ENCODE results near the gene FAM107B. TPM values are rescaled to one million over a fixed set of nuclear protein-coding genes. Genes with fewer than 3 reads are reported as not detected.

Gene FAM107B
- total and polyA plus RNA-seq, 2 of the 8 experiments (the other 6 are each of a cell fraction or from before 2014, with no cell fraction given): 7.5 to 28.1 TPM

- H2AK5ac ChIP-seq (ENCODE audit: low read depth, low read length): no peak overlapping the region
- H2BK5ac ChIP-seq (ENCODE audit: low read depth, low read length): no peak overlapping the region
- no peaks in the 10 kb centered on the region for H3K36me3 ChIP-seq (ENCODE audit: control insufficient read depth in 2 of 4, insufficient read depth in 4 of 4, low read length in 3 of 4)
- no peak overlapping the region for H2BK15ac ChIP-seq (ENCODE audit: low read length)
- DNase-seq (ENCODE audit: low read depth in 1 of 2, low spot score in 2 of 2) (no peak), FAIRE-seq (no peak)
- no peak overlapping the region for H4K8ac ChIP-seq (ENCODE audit: extremely low read depth, insufficient read depth, low read length)
- no peak overlapping the region for H2BK12ac ChIP-seq (ENCODE audit: low read depth, low read length)
- H3K9ac ChIP-seq (replicated peaks in 1 of 4; ENCODE audit: extremely low read depth in 1 of 4, low read depth in 3 of 4, low read length in 3 of 4): no peak overlapping the region
- no peaks in the 10 kb centered on the region for H3K27me3 ChIP-seq (replicated peaks in 1 of 4; ENCODE audit: control insufficient read depth in 3 of 4, extremely low read depth in 1 of 4, insufficient read depth in 3 of 4, low read length in 3 of 4)
- no peak overlapping the region for H3K23ac ChIP-seq (ENCODE audit: insufficient read length)
- no peaks in the 10 kb centered on the region for H3K79me1 ChIP-seq (ENCODE audit: low read depth, low read length)
- H2BK120ac ChIP-seq (replicated peaks; ENCODE audit: low read depth, low read length): no peak overlapping the region
- H4K91ac ChIP-seq (replicated peaks; ENCODE audit: insufficient read length, low read length): no peak overlapping the region
- H3K79me2 ChIP-seq (ENCODE audit: control insufficient read depth in 1 of 2, insufficient read depth in 2 of 2, low read length in 2 of 2): no peaks in the 10 kb centered on the region
- H3K14ac ChIP-seq (ENCODE audit: insufficient read length): no peak overlapping the region
- no peaks in the 10 kb centered on the region; a peak in 1 of 4 replicates for H3K9me3 ChIP-seq (ENCODE audit: insufficient read depth in 2 of 2, low read depth in 1 of 2, low read length in 1 of 2)
- H3K4me2 ChIP-seq (ENCODE audit: insufficient read depth in 1 of 2, low read depth in 2 of 2, low read length in 2 of 2): no peak overlapping the region
- H3K4ac ChIP-seq (replicated peaks; ENCODE audit: insufficient read length, low read depth, low read length): no peak overlapping the region
- H4K20me1 ChIP-seq (replicated peaks in 1 of 2; ENCODE audit: control insufficient read depth in 1 of 2, insufficient read depth in 2 of 2, low read length in 2 of 2): no peaks in the 10 kb centered on the region
- CTCF ChIA-PET (ENCODE audit: partially characterized antibody): interaction anchor here (0.6 to 0.7 kb wide), 2 partner anchors 403 to 749 kb away, joined by 3 to 4 read pairs; no protein-coding TSS in a partner anchor
- H3K56ac ChIP-seq (replicated peaks; ENCODE audit: insufficient read length, low read depth, low read length): no peak overlapping the region
- H3K18ac ChIP-seq (ENCODE audit: extremely low read depth, low read length): no peak overlapping the region
- TF ChIP-seq YY1 (IDR thresholded peaks at IDR 0.05; ENCODE audit: low read depth, low read length) (no peak), NRF1 (IDR thresholded peaks at IDR 0.05; ENCODE audit: low read depth, low read length) (no peak), GABPA (IDR thresholded peaks at IDR 0.05; ENCODE audit: borderline replicate concordance, insufficient read depth, low read length) (no peak), E2F6 (IDR thresholded peaks at IDR 0.05) (no peak), ZNF274 (IDR thresholded peaks at IDR 0.05; ENCODE audit: borderline replicate concordance, extremely low read depth, low read length) (no peak), EGR1 (IDR thresholded peaks at IDR 0.05; ENCODE audit: borderline replicate concordance, low read depth, low read length) (no peak)
- no peak overlapping the region for H3K4me3 ChIP-seq (ENCODE audit: extremely low read depth in 1 of 4, insufficient read depth in 2 of 4, low read depth in 3 of 4, low read length in 4 of 4)
- H2BK20ac ChIP-seq (ENCODE audit: low read length): no peak overlapping the region
- H2AFZ ChIP-seq (ENCODE audit: low read length): no peak overlapping the region
- POLR2A ChIA-PET (ENCODE audit: partially characterized antibody): no interaction called here
- no peak overlapping the region for H4K5ac ChIP-seq (ENCODE audit: insufficient read length, low read depth, low read length)
- H3K4me1 ChIP-seq (replicated peaks in 1 of 4; ENCODE audit: control insufficient read depth in 3 of 4, insufficient read depth in 4 of 4, low read length in 3 of 4): no peaks in the 10 kb centered on the region
- no peak overlapping the region for H3K27ac ChIP-seq (ENCODE audit: low read depth, low read length)
- H3K23me2 ChIP-seq (ENCODE audit: low read depth, low read length): no peaks in the 10 kb centered on the region
- WGBS, 2 experiments (ENCODE audit: extremely low coverage in 1 of 2, insufficient coverage in 1 of 2, insufficient read length in 1 of 2, insufficient replicate concordance in 2 of 2, low coverage in 1 of 2, low lambda C conversion rate in 2 of 2, missing lambda C conversion rate in 1 of 2): 84% methylated on average over 1 of the region's 1 CpG; no CpG with 5 or more reads in 1 of the 2 experiments
Measured at GRCh38 chr10:14742382-14742781, 32.3 kb downstream of the FAM107B start.

Data from H1 (cell line).